Cardiac muscle cell (in vitro differentiated cells and primary cell): Measurements from ENCODE around the gene SYTL2. TPM values are rescaled to one million over a fixed set of nuclear protein-coding genes. Genes with fewer than 3 reads are reported as not detected.
"Not testable (repeated sequence)": the region's sequence is repeated elsewhere in the genome, so short reads cannot be mapped to it uniquely, and the experiment has no call there.

Experiments used
- DNase-seq, 2 donors: peaks; one replicate each; pipeline versions ENCODE4 v3.0.0 to v3.0.0-alpha.2; 2010 to 2017; ENCODE audit warnings: low read depth in 1 of 2, low spot score in 1 of 2
- H3K27ac ChIP-seq: fragments of 200-600 bp; sonication (generic); 2 replicates; pipeline ENCODE4 v1.5.1; 2016
- H3K27me3 ChIP-seq: fragments of 200-600 bp; sonication (generic); 2 replicates; pipeline ENCODE4 v1.6.0; 2016; ENCODE audit warnings: control low read depth
- H3K36me3 ChIP-seq: fragments of 200-600 bp; sonication (generic); 2 replicates; pipeline ENCODE4 v1.5.1; 2016; ENCODE audit warnings: control low read depth
- H3K4me1 ChIP-seq: fragments of 200-600 bp; sonication (generic); 2 replicates; pipeline ENCODE4 v1.8.1; 2017; ENCODE audit warnings: low read depth, mild to moderate bottlenecking, mixed run types
- H3K4me3 ChIP-seq: fragments of 200-600 bp; sonication (generic); 2 replicates; pipeline ENCODE4 v1.5.1; 2016; ENCODE audit warnings: mild to moderate bottlenecking
- H3K9me3 ChIP-seq: fragments of 200-600 bp; sonication (generic); 2 replicates; pipeline ENCODE4 v1.5.1; 2017; ENCODE audit warnings: low read depth, mild to moderate bottlenecking, control low read depth
- CTCF ChIP-seq: IDR thresholded peaks from 2 replicates; pipeline ENCODE4 v1.5.1; 2012; ENCODE audit warnings: low read depth, mild to moderate bottlenecking, low read length
- polyA plus RNA-seq: library from polyadenylated mRNA; unstranded; fragments of >200 nt; fragmentation: Nextera tagmentation; extraction: Ambion mirVana; gene quantifications from 2 replicates; pipeline ENCODE4 v1.2.1, GENCODE V29; 2016
- total RNA-seq: library from RNA; depleted of rRNA; stranded (reverse); fragments of >200 nt; gene quantifications from 2 replicates; pipeline ENCODE4 v1.2.3, GENCODE V29; 2016

SYTL2 gene
- total and polyA plus RNA-seq, 2 experiments from 2014 or later: 1.7 to 4.1 TPM

GRCh38 chr11:85843929-85844328 is 33.0 kb upstream of the SYTL2 start:
- H3K27ac ChIP-seq: no peak overlapping the region

DNA sequence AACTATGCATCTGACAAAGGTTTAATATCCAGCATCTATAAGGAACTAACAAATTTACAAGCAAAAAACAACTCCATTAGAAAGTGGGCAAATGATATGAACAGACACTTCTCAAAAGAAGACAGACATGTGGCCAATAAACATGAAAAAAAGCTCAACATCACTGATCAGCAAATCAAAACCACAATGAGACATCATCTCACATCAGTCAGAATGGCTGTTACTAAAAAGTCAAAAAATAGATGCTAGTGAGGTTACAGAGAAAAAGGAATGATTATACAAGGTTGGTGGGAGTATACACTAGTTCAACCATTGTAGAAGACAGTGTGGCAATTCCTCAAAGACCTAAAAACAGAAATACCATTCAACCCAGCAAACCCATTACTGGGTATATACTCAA is 30.0 kb upstream of the SYTL2 start:
- H3K4me3 ChIP-seq, DNase-seq, H3K36me3 ChIP-seq, H3K9me3 ChIP-seq, H3K4me1 ChIP-seq, H3K27ac ChIP-seq, H3K27me3 ChIP-seq: not testable (repeated sequence)

More at GRCh38 chr11:85843929-85844328, 33.0 kb upstream of the SYTL2 start:
- no peak for TF ChIP-seq CTCF
- DNase-seq: no peak
- Histone ChIP-seq H3K4me1 (no peaks in the 10 kb centered on the region), H3K9me3 (no peaks in the 10 kb centered on the region), H3K27me3 (no peaks in the 10 kb centered on the region), H3K36me3 (no peaks in the 10 kb centered on the region), H3K4me3 (no peak overlapping the region)

- no peak overlapping the region for H3K4me3 ChIP-seq
- no peaks in the 10 kb centered on the region for H3K4me1 ChIP-seq
- DNase-seq: no peak
- no peaks in the 10 kb centered on the region for H3K9me3 ChIP-seq
- H3K27ac ChIP-seq: no peak overlapping the region
- no peak for TF ChIP-seq CTCF
- H3K36me3 ChIP-seq: no peaks in the 10 kb centered on the region
- H3K27me3 ChIP-seq: no peaks in the 10 kb centered on the region
Observed at GRCh38 chr11:85835729-85836128, 24.8 kb upstream of the SYTL2 start.

- Histone ChIP-seq H3K4me3 (no peak overlapping the region), H3K36me3 (no peaks in the 10 kb centered on the region), H3K27me3 (no peaks in the 10 kb centered on the region), H3K27ac (no peak overlapping the region), H3K4me1 (no peaks in the 10 kb centered on the region), H3K9me3 (no peaks in the 10 kb centered on the region)
- no peak for DNase-seq
- no peak for TF ChIP-seq CTCF
Observed at GRCh38 chr11:85835263-85835662, 24.3 kb upstream of the SYTL2 start.

- Histone ChIP-seq H3K27me3 (no peaks in the 10 kb centered on the region), H3K4me1 (peaks cover 14% of the 10 kb centered on the region), H3K4me3 (no peak overlapping the region), H3K36me3 (no peaks in the 10 kb centered on the region), H3K9me3 (no peaks in the 10 kb centered on the region), H3K27ac (no peak overlapping the region)
- DNase-seq: no peak
- no peak for TF ChIP-seq CTCF
Observed at GRCh38 chr11:85831050-85831449, 20.1 kb upstream of the SYTL2 start.

- no peak for DNase-seq
Observed at GRCh38 chr11:85829172-85829571, 18.2 kb upstream of the SYTL2 start.

More at GRCh38 chr11:85829172-85829571, 18.2 kb upstream of the SYTL2 start:
- no peak overlapping the region for H3K4me3 ChIP-seq
- H3K27me3 ChIP-seq: no peaks in the 10 kb centered on the region
- H3K36me3 ChIP-seq: no peaks in the 10 kb centered on the region
- no peak overlapping the region for H3K27ac ChIP-seq
- H3K9me3 ChIP-seq: no peaks in the 10 kb centered on the region
- no peak for TF ChIP-seq CTCF
- peaks cover 14% of the 10 kb centered on the region for H3K4me1 ChIP-seq
